ENCODE results near the gene FRMD5.

DNA sequence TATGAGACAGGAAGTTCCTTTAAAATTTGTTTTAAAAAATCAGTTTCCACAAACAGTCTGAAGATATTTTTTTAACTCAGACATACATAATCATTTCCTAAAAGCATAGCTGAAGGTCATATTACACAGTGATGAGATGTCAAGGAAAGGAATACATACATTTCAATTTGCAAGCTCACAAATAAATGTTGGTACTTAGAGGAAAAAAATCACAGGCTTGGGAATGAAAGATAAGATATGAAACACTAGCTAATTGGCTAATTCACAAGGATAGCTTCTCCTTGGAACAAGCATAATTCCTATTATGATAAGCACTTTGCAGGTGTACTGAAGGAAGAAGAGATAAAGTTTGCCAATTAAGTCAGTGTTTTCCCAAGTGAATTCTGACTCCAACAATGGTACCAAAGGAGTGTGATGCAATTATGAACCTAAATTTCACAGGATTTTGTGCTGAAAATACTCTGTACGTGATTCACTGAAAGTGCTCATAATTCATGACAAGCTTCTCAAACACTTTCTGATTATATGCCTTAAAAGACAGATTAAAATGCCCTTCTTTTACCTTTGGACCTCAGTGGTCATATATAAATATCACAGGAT is 112.4 kb downstream of the FRMD5 start:
- TF ChIP-seq, protein P1, sequence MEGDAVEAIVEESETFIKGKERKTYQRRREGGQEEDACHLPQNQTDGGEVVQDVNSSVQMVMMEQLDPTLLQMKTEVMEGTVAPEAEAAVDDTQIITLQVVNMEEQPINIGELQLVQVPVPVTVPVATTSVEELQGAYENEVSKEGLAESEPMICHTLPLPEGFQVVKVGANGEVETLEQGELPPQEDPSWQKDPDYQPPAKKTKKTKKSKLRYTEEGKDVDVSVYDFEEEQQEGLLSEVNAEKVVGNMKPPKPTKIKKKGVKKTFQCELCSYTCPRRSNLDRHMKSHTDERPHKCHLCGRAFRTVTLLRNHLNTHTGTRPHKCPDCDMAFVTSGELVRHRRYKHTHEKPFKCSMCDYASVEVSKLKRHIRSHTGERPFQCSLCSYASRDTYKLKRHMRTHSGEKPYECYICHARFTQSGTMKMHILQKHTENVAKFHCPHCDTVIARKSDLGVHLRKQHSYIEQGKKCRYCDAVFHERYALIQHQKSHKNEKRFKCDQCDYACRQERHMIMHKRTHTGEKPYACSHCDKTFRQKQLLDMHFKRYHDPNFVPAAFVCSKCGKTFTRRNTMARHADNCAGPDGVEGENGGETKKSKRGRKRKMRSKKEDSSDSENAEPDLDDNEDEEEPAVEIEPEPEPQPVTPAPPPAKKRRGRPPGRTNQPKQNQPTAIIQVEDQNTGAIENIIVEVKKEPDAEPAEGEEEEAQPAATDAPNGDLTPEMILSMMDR (IDR thresholded peaks at IDR 0.05; ENCODE audit: poor library complexity), result no peak
- TF ChIP-seq EZH2phosphoT487 (IDR thresholded peaks at IDR 0.05; ENCODE audit: low read depth, severe bottlenecking, unreplicated experiment) (no peak), EZH2 (IDR thresholded peaks at IDR 0.05; ENCODE audit: borderline replicate concordance) (no peak)
